Astrocyte (in vitro differentiated cells and primary cell): ENCODE data around the gene DCUN1D3.

Experiments used
- CTCF ChIP-seq: IDR thresholded peaks from 2 replicates; pipeline ENCODE4 v1.5.1; 2011; ENCODE audit warnings: low read depth, mild to moderate bottlenecking, inconsistent platforms, low read length, moderate library complexity; ENCODE audit not compliant: insufficient read depth
- EZH2 ChIP-seq: IDR thresholded peaks from 2 replicates; pipeline ENCODE4 v1.6.1; 2012; ENCODE audit warnings: mild to moderate bottlenecking, low read length, inconsistent platforms; ENCODE audit not compliant: insufficient read depth

DNA sequence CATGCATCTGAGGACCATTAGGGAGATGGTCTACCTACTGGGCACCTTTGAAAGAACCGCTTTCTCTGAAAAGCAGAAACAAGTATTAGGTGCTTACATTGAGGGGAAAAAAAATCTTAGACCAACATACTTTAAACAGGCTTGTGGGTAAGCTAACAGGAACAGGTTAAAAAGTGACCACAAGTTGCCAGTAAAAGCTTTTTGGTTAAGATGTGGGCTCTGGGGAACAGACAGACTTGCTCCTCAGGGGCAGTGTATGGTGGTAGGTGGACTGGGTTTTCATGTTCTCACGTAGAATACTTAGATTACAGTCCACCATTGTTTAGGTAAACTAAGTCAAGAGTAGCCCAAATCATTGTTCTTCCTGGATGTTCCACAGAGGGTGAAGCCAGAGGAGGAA, 52.6 kb downstream of the DCUN1D3 start:
- TF ChIP-seq CTCF (no peak), EZH2 (no peak)
